IPS-18a (cell line): Measurements from ENCODE around the gene FTO.

Experiments used
- H3K27ac ChIP-seq: one replicate; pipeline ENCODE4 v1.5.1; 2013; ENCODE audit warnings: low read length
- H3K27me3 ChIP-seq: one replicate; pipeline ENCODE4 v1.6.1; 2013; ENCODE audit warnings: mild to moderate bottlenecking, low read length; ENCODE audit not compliant: control insufficient read depth, insufficient read depth
- H3K36me3 ChIP-seq: one replicate; pipeline ENCODE4 v1.6.1; 2013; ENCODE audit warnings: low read depth, low read length; ENCODE audit not compliant: control insufficient read depth
- H3K4me1 ChIP-seq: one replicate; pipeline ENCODE4 v1.6.1; 2013; ENCODE audit warnings: low read depth, low read length; ENCODE audit not compliant: control insufficient read depth
- H3K4me3 ChIP-seq: one replicate; pipeline ENCODE4 v1.5.1; 2013; ENCODE audit warnings: low read length
- H3K9ac ChIP-seq: one replicate; pipeline ENCODE4 v1.6.1; 2013; ENCODE audit warnings: mild to moderate bottlenecking, low read length, moderate library complexity
- H3K9me3 ChIP-seq: one replicate; pipeline ENCODE4 v1.6.1; 2013; ENCODE audit warnings: low read depth, low read length; ENCODE audit not compliant: control insufficient read depth

FTO gene

DNA sequence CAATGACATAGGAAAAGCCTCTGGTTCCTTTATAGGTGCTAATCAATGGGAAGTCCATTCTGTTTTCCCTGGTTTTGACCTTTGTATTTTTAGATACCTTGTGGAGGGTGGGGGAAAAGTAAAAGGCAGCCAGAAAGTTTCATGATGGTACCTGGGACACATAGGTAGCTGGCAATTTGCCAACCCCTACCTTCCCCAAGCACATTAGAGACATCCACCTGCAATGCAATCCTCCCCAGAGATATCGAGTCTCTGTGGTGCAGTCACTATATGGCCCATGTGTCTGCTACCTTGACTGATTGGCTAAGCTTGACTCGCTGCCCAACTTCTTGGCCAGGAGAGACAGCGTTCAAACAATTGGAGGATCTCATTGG is 496.2 kb downstream of the FTO start:
- Histone ChIP-seq H3K4me1 (no peaks in the 10 kb centered on the region), H3K27me3 (no peaks in the 10 kb centered on the region), H3K9me3 (no peaks in the 10 kb centered on the region), H3K9ac (no peak overlapping the region), H3K4me3 (no peak overlapping the region), H3K27ac (no peak overlapping the region), H3K36me3 (no peaks in the 10 kb centered on the region)

DNA sequence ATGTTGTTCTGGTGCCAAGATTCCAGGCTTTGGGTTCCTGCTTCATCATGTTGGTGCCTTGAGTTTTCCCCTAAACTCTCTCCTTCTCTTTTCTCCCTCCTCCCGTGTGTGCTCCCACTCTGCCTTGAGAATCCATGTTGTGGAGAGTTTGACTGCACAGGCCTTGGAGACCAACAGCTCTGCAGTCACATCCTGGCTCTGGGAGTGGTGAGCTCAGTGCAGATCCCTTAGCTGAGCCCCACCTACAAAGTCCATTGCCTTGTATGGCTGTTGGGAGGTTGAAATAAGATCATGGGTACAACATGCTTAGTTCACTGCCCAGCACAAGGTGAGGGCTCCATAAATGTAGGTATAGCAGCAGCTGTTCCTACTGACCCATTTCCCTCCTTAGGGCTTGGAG is 496.8 kb downstream of the FTO start:
- H3K4me1 ChIP-seq: no peaks in the 10 kb centered on the region
- H3K36me3 ChIP-seq: no peaks in the 10 kb centered on the region
- H3K27me3 ChIP-seq: no peaks in the 10 kb centered on the region
- H3K4me3 ChIP-seq: no peak overlapping the region
- no peaks in the 10 kb centered on the region for H3K9me3 ChIP-seq
- no peak overlapping the region for H3K27ac ChIP-seq
- H3K9ac ChIP-seq: no peak overlapping the region

DNA sequence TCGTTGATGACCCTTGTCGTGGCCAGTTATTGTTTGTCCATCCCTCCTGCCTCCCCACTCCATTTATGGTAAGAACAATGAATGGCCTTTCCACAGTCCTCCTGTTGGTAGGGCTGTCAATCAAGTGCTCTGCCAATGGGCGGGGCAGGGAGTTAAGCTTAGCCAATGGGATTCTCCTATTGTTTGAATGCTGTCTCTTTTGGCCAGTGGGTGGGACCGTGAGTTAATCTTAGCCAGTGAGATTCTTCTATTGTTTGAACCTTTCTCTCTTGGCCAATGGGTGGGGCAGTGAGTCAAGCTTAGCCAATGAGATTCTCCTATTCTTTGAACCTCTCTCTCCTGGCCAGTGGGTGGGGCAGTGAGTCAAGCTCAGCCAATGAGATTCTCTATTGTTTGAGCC is 497.2 kb downstream of the FTO start:
- no peak overlapping the region for H3K9ac ChIP-seq
- H3K4me1 ChIP-seq: no peaks in the 10 kb centered on the region
- H3K27ac ChIP-seq: no peak overlapping the region
- no peaks in the 10 kb centered on the region for H3K36me3 ChIP-seq
- H3K4me3 ChIP-seq: no peak overlapping the region
- H3K9me3 ChIP-seq: no peaks in the 10 kb centered on the region
- H3K27me3 ChIP-seq: no peaks in the 10 kb centered on the region
